ENCODE measurements around the gene PLA2G4A.

Gene PLA2G4A

DNA sequence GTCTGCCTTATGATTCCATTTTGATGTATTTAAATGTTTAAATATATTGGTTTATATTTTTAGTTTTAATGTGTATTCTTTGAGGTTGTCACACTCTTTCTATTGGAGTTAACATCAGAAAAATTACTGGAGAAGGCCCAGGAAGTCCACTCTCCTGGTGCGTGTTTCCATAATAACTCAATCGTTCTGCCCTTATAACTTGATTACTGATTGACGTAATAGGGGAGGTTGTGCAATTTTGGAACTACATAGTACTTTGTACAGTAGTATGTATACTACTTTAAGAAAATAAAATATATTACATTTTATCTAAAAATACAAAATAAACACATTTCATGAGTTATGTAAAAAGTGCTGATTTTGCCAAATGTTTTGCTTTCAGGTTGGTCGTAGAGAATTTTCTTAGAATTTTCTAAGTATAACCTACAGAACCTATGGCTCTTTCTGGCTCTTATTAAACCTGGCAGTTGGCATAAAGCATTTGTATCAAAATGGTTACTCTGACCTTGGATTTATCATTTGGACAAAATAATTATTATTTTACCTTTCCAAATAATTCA, 5.7 kb downstream of the PLA2G4A start:
- DNase-seq, result no peak

GRCh38 chr1:186835448-186835847, 6.7 kb downstream of the PLA2G4A start:
- no peak for DNase-seq

- DNase-seq, result no peak
Observed at GRCh38 chr1:186837806-186838205, 9.1 kb downstream of the PLA2G4A start.

GRCh38 chr1:186838380-186839040, 9.8 kb downstream of the PLA2G4A start:
- DNase-seq, result no peak

DNA sequence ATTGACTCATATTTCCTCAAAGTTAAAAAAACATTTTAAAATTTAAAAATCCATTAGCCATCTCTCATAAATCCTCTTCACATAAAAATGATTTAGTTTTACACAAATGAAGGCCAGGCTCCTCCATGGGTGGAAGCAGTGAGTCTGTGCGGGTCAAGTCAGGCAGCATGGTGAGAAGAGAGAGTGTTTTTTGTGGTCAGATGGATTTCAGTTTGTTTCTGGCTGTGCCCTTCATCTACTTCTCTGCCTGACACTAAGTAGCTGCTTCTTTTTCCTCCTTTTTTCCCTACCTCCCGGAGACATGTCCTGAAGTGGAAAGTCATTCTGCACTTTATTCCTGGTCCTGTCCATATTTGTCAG, 10.3 kb downstream of the PLA2G4A start:
- no peak for DNase-seq

- DNase-seq, result no peak
Observed at GRCh38 chr1:186841599-186841998, 12.8 kb downstream of the PLA2G4A start.

- DNase-seq, result no peak
Observed at GRCh38 chr1:186842547-186842946, 13.8 kb downstream of the PLA2G4A start.

GRCh38 chr1:186843226-186843625, 14.5 kb downstream of the PLA2G4A start:
- no peak for DNase-seq

DNA sequence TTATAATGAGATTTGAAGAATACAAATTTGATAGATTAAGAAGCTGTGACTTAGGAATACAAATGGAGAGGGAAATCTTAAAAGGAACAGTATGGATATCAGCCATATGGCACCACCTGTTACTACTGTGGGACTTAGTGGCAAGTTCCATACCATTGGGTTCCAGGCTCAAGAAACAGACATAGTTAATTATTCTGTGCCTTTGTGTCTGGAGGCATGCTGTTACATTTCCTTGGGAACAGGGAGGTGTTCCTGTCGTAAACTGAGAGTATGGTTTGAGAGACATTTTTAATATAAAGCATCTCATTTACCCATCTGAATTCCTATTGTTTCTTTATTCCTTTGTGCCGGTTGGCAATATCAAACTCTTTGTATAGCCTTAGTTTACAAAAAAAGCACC, 15.2 kb downstream of the PLA2G4A start:
- DNase-seq, result no peak

GRCh38 chr1:186845576-186846210, 16.9 kb downstream of the PLA2G4A start:
- no peak for DNase-seq

DNA sequence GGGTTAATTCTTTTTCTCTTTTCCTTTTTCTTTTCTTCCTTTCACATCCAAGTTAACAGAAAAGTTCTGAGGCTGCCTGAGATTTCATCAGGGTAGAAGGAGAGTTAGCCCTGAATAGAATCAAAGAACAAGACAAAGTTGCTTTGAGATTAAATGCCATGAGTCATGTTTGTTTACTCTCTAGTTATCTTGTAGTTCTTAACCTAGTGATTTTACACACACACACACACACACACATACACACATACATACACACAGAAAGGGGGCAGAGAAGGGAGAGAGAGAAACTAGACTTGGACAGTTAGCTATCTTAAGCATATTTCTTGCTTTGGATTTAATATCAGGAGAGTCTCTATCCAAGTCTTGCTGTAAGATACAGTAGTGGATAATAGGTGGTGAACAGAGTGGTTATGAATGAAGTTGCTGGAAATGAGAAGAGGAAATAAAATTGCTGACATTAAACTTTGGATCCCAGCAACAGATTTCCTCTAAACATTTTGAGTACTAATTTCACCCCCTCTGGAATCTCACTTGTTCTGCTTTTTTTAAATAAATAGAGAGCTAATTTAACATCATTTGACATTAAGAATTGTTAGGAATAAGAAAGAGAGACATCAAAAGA, 19.9 kb downstream of the PLA2G4A start:
- DNase-seq, result no peak

- no peak for DNase-seq
Observed at GRCh38 chr1:186849271-186849671, 20.5 kb downstream of the PLA2G4A start.

DNA sequence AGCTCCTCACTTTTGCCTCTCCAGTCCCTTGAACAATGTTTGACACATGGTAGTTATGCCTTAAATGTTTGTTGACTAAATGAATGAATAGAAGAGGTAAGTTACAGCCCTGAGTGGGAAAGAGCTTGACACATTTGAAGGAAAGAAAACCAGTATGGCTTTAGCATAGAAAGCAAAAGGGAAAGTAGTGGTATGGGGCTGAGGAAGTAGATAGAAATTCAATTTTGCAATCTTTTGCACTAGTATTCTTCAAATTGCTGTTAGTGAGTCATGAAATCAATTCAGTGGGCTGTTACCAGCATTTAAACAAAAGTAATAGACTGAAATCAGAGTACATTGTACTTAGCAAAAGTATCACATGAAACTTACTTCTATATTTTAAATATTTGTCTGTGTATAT, 21.1 kb downstream of the PLA2G4A start:
- no peak for DNase-seq

- no peak for DNase-seq
Observed at GRCh38 chr1:186854102-186854501, 25.4 kb downstream of the PLA2G4A start.

DNA sequence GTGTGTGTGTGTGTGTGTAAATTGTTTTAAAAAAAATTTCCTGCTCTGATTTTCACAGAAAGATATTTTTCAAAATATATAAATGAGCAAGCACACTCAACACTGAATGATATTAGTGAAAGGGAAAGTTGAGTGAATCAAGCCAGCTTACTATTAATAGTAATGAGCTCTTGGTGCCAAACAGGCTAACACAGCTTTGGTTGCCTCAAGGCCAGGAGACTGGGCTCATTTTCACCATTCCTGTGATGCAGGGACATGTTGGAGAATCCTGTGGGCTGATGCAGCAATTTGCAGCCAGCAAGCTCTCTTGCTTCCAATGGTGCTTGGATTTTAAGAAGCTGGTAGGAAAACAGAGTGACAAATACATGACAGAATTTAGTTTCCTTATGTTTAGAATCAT, 30.2 kb downstream of the PLA2G4A start:
- DNase-seq, result no peak

DNA sequence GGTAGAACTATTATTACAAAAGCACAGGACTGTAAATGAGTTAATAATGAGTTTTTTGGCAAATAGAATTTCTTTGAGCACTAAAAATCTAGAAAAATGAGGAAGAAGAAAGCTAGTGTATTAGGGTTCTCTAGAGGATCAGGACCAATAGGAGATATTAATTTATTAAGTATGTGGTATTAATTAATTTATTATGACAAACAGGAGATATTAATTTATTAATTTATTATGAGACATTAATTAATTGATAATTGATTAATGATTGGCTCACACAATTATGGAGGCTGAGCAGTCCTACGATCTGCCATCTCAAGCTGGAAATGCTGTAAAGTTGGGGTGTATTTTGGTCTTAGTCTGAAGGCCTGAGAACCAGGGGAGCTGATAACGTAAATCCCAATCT, 31.2 kb downstream of the PLA2G4A start:
- DNase-seq, result no peak

DNA sequence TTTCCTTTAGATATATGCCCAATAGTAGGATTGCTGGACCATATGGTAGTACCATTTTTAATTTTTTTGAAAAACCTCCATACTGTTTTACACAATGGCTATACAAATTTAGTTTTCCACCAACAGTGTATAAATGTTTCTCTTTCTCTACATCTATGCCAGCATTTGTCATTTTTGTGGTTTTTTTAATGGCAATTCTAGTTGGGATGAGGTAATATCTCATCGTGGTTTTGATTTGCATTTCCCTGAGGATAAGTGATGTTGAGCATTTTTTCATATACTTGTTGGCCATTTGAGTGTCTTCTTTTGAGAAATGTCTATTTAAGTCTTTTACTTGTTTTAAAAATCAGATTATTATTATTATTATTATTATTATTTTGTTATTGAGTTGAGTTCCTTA, 35.5 kb downstream of the PLA2G4A start:
- DNase-seq, result no peak

GRCh38 chr1:186865253-186865652, 36.5 kb downstream of the PLA2G4A start:
- DNase-seq, result no peak

GRCh38 chr1:186865857-186866256, 37.1 kb downstream of the PLA2G4A start:
- no peak for DNase-seq

GRCh38 chr1:186869526-186870228, 40.9 kb downstream of the PLA2G4A start:
- no peak for DNase-seq

DNA sequence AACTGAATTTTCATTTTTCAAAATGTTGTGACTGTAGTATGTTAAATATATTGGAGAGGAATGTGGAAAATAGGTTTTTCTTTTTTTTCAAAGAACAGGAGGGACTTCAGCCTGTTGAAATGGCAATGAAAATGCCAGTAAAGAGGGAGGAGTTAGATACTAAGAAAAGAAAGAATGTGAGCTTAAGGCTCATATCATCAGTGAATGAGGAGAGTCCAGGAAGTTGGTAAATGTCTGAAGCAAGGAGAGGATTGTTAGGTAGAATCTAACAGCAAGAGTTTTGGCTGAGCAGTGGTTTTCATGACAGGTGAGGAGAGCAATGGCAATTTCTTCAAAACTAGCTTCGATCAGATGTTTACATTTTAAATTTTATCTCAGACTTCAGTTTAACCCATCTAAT, 43.0 kb downstream of the PLA2G4A start:
- no peak for DNase-seq

DNA sequence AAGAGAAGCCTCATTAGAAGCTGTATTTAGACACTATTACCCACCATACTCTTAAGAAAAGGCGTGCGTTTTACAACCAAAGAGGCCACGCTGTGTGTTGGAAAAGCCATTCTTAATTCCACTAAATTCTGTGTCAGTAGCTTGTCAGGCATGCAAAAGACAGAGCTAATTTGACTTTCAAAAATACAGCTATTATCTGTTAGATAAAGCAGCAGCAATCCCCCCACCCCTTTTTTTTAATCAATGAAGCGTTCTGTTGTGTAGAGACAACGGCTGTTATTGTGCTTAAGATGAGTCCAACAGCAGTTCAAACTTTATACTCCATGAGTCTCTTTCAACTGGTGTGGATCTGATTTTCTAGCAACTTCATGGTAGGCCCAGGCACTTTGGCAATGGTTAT, 43.5 kb downstream of the PLA2G4A start:
- no peak for DNase-seq

DNA sequence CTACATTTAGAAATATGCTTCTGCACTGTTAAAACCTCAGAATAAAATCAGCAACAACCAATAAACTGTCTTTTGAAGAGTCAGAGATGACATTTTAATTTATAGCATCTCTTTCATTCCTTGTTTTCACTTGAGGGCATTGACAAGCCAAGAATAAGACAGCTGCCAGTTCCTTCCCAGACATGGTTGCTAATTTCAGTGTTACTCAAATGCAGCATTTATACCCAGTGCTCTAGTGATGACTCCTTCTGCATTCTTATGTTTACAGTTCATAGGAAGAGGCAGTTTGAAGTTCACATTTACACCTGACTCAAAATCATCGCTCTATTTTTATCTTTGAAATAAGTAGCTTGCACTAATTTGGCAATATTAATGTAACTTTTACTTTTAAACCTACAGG, 44.9 kb downstream of the PLA2G4A start:
- DNase-seq, result no peak
